K562 (cell line): ENCODE data around the gene GATAD2B. TPM values are rescaled to one million over a fixed set of nuclear protein-coding genes. Genes with fewer than 3 reads are reported as not detected.

Experiments
- BRF1 ChIP-seq: IDR thresholded peaks from 3 replicates; pipeline ENCODE4 v1.6.1; 2011; ENCODE audit warnings: borderline replicate concordance, mild to moderate bottlenecking; ENCODE audit not compliant: insufficient read length; ENCODE audit errors: extremely low read depth
- CCNT2 ChIP-seq: IDR thresholded peaks from 2 replicates; pipeline ENCODE4 v1.6.1; 2011; ENCODE audit warnings: borderline replicate concordance, low read depth, mild to moderate bottlenecking, moderate library complexity, mixed read lengths, low read length; ENCODE audit not compliant: insufficient read length; ENCODE audit errors: extremely low read depth
- CTCFL ChIP-seq: IDR thresholded peaks from 2 replicates; pipeline ENCODE4 v1.6.1; 2011; ENCODE audit warnings: borderline replicate concordance, low read depth, mild to moderate bottlenecking, moderate library complexity, low read length; ENCODE audit not compliant: insufficient read depth, poor library complexity, severe bottlenecking
- KDM1A ChIP-seq, 2 experiments: fragments of 450-650 bp; IDR thresholded peaks; 2 replicates each; pipeline ENCODE4 v1.6.1; 2016; ENCODE audit warnings: mild to moderate bottlenecking in 2 of 2
- PHB2 ChIP-seq: fragments of 450-650 bp; IDR thresholded peaks from 2 replicates; pipeline ENCODE4 v1.6.1; 2017; ENCODE audit warnings: low read depth
- SMC3 ChIP-seq: conservative IDR thresholded peaks from 2 replicates; pipeline ENCODE4 v1.6.1; 2011; ENCODE audit warnings: low read depth, low read length, improper control_type of control experiment; ENCODE audit not compliant: insufficient read depth
- ZBTB8A ChIP-seq: fragments of 450-650 bp; IDR thresholded peaks from 2 replicates; pipeline ENCODE4 v1.6.1; 2018; ENCODE audit warnings: mild to moderate bottlenecking, moderate library complexity; ENCODE audit not compliant: partially characterized antibody
- ZNF395 ChIP-seq: fragments of 200-800 bp; sonication (Bioruptor generic); IDR thresholded peaks from 2 replicates; pipeline ENCODE4 v1.6.1; 2017; ENCODE audit warnings: missing genetic modification characterization, missing compliant biosample characterization
- polyA plus RNA-seq, 8 experiments: library from polyadenylated mRNA; depleted of rRNA in 4 of 8; stranded (reverse) in 5 of 8; unstranded in 3 of 8; fragments of >200 nt; fragmentation: Nextera tagmentation in 2 of 8; fragmentation: Illumina TruSeq in 1 of 8; extraction: Ambion mirVana in 2 of 8; extraction: Trizol in 1 of 8; gene quantifications; 2 replicates each; pipeline versions ENCODE4 v1.2.1 to v1.2.3, GENCODE V29; 2011 to 2014; ENCODE audit warnings: inconsistent platforms in 1 of 8, missing spikeins in 1 of 8
- total RNA-seq, 7 experiments: library from RNA; depleted of rRNA in 6 of 7; stranded (reverse); fragments of >200 nt in 6 of 7; fragmentation: Illumina TruSeq in 2 of 7; extraction: Trizol in 2 of 7; gene quantifications; 2 replicates each; pipeline versions ENCODE4 v1.2.1 to v1.2.3, GENCODE V29; 2011 to 2021; ENCODE audit warnings: low replicate concordance in 1 of 7
- TF ChIP-seq, protein P1 (sequence below), 2 experiments: fragments of 150-350 bp in 1 of 2; IDR thresholded peaks; 2 replicates each; pipeline ENCODE4 v1.6.1; 2012 to 2016; ENCODE audit warnings: low read depth in 2 of 2, low read length in 2 of 2, mild to moderate bottlenecking in 1 of 2, moderate library complexity in 1 of 2
- TF ChIP-seq, protein P2 (sequence below): sonication (generic); formaldehyde crosslinking; IDR thresholded peaks from 2 replicates; pipeline ENCODE4 v1.4.0; 2020; ENCODE audit warnings: mild to moderate bottlenecking, missing genetic modification reagents
- TF ChIP-seq, protein P3 (sequence below): fragments of 250-450 bp; sonication (Bioruptor Pico); IDR thresholded peaks from 2 replicates; pipeline ENCODE4 v1.4.0; 2020; ENCODE audit warnings: borderline replicate concordance
- TF ChIP-seq, protein P4 (sequence below): sonication (generic); formaldehyde crosslinking; IDR thresholded peaks from 2 replicates; pipeline ENCODE4 v1.8.0; 2022; ENCODE audit warnings: missing genetic modification reagents, mild to moderate bottlenecking, moderate library complexity, borderline replicate concordance

The GATAD2B gene
- total and polyA plus RNA-seq, 9 of the 15 experiments (the other 6 are each of a cell fraction or from before 2014, with no cell fraction given), result 1.5 to 40.2 (median 4.9) TPM

DNA sequence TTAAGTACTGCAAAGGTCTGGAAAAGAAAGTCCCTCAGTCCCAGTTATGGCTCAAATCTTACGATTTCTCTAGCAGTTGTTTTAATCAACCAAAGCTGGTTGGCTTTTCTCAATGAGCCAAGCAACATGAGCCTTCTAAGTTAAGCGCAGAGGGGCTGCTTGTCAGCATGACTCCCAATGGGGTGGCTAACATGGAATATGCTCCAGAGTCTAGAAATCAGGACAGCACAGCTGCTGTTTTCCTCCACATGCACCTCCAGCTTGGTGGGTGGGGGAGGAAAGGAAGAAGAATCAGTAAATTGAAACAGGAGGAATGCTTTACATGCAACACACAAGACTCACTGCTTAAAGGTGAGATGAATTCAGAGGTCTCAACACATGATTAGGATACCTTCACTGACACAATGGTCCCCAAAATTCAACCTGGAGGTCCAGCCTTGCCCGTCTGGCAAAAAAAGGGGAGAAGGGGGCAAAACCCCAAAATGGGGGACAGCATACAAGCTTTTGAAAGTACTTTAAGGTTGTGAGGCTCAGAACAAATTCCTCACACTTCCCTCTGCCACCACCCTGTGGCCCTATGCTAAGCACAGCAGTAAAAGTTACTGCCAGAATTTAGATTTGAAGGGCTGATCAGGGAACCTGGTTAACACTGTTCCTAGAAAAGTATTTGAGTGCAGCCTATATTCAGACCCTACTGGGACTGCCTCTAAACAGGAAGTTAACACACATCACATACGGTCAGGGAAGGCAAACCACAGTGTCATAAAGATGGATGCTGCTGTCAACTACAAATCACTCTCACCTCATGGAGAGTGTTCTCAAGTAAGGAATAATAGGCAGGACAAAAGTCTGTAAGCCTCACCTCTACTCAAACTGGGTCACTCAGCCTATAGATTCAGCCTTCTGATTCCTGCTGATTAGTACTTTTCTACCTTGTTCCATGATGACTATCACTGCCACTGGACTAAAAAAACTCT lies 2.6 kb downstream of the GATAD2B start (continued):
- TF ChIP-seq, protein P1, sequence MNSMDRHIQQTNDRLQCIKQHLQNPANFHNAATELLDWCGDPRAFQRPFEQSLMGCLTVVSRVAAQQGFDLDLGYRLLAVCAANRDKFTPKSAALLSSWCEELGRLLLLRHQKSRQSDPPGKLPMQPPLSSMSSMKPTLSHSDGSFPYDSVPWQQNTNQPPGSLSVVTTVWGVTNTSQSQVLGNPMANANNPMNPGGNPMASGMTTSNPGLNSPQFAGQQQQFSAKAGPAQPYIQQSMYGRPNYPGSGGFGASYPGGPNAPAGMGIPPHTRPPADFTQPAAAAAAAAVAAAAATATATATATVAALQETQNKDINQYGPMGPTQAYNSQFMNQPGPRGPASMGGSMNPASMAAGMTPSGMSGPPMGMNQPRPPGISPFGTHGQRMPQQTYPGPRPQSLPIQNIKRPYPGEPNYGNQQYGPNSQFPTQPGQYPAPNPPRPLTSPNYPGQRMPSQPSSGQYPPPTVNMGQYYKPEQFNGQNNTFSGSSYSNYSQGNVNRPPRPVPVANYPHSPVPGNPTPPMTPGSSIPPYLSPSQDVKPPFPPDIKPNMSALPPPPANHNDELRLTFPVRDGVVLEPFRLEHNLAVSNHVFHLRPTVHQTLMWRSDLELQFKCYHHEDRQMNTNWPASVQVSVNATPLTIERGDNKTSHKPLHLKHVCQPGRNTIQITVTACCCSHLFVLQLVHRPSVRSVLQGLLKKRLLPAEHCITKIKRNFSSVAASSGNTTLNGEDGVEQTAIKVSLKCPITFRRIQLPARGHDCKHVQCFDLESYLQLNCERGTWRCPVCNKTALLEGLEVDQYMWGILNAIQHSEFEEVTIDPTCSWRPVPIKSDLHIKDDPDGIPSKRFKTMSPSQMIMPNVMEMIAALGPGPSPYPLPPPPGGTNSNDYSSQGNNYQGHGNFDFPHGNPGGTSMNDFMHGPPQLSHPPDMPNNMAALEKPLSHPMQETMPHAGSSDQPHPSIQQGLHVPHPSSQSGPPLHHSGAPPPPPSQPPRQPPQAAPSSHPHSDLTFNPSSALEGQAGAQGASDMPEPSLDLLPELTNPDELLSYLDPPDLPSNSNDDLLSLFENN (IDR thresholded peaks at IDR 0.05; ENCODE audit: low read depth in 2 of 2, low read length in 2 of 2), result no peak
- no peak for TF ChIP-seq CTCFL
- peak in 1 of 2 experiments; percentile 39; a peak in 1 of 4 replicates for TF ChIP-seq KDM1A (IDR thresholded peaks at IDR 0.05)
- TF ChIP-seq PHB2, result no peak
- TF ChIP-seq BRF1, result no peak
- TF ChIP-seq ZNF395 (CRISPR knock-in tag), result no peak
- no peak for TF ChIP-seq ZBTB8A
- TF ChIP-seq, protein P2, sequence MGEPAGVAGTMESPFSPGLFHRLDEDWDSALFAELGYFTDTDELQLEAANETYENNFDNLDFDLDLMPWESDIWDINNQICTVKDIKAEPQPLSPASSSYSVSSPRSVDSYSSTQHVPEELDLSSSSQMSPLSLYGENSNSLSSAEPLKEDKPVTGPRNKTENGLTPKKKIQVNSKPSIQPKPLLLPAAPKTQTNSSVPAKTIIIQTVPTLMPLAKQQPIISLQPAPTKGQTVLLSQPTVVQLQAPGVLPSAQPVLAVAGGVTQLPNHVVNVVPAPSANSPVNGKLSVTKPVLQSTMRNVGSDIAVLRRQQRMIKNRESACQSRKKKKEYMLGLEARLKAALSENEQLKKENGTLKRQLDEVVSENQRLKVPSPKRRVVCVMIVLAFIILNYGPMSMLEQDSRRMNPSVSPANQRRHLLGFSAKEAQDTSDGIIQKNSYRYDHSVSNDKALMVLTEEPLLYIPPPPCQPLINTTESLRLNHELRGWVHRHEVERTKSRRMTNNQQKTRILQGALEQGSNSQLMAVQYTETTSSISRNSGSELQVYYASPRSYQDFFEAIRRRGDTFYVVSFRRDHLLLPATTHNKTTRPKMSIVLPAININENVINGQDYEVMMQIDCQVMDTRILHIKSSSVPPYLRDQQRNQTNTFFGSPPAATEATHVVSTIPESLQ, result 0 out of 2 replicates have a peak, but pooled peaks have one; percentile 39
- TF ChIP-seq, protein P3, sequence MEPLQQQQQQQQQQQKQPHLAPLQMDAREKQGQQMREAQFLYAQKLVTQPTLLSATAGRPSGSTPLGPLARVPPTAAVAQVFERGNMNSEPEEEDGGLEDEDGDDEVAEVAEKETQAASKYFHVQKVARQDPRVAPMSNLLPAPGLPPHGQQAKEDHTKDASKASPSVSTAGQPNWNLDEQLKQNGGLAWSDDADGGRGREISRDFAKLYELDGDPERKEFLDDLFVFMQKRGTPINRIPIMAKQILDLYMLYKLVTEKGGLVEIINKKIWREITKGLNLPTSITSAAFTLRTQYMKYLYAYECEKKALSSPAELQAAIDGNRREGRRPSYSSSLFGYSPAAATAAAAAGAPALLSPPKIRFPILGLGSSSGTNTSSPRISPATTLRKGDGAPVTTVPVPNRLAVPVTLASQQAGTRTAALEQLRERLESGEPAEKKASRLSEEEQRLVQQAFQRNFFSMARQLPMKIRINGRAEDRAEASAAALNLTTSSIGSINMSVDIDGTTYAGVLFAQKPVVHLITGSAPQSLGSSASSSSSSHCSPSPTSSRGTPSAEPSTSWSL (CRISPR knock-in tag), result no peak
- no peak for TF ChIP-seq CCNT2
- TF ChIP-seq, protein P4, sequence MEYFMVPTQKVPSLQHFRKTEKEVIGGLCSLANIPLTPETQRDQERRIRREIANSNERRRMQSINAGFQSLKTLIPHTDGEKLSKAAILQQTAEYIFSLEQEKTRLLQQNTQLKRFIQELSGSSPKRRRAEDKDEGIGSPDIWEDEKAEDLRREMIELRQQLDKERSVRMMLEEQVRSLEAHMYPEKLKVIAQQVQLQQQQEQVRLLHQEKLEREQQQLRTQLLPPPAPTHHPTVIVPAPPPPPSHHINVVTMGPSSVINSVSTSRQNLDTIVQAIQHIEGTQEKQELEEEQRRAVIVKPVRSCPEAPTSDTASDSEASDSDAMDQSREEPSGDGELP, result no peak
- TF ChIP-seq SMC3, result no peak
